HT1080 (cell line): ENCODE data around the gene FRYL. TPM values are rescaled to one million over a fixed set of nuclear protein-coding genes. Genes with fewer than 3 reads are reported as not detected.
"Not testable (repeated sequence)": the region's sequence is repeated elsewhere in the genome, so short reads cannot be mapped to it uniquely, and the experiment has no call there.

Source experiments
- DNase-seq: peaks from one replicate; pipeline ENCODE4 v3.0.0-alpha.2; 2015; ENCODE audit warnings: low read depth
- total RNA-seq: library from RNA; depleted of rRNA; stranded (reverse); fragments of >200 nt; shearing (Covaris generic); gene quantifications from 2 replicates; pipeline ENCODE4 v1.2.3, GENCODE V29; 2014

FRYL gene
- total RNA-seq, 1 experiment from 2014 or later = 37.3 TPM

DNA sequence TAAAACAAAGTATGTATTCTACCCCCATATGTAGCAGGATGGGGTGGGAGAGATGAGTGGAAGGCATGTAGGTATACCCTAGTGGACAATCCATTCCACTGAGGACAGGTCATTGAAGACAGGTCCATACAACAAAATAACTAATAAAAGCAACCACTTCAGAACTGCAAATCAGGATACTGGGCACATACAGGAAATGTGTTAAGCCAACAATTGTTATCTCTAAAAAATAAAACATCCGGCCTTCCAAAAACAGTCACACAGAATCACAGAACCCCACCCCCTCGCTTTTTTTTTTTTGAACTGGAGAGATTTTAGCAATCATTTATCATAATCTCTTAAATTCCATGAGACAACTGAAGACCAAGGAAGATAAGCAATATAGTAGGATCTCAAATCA, 112.9 kb downstream of the FRYL start:
- no peak for DNase-seq

DNA sequence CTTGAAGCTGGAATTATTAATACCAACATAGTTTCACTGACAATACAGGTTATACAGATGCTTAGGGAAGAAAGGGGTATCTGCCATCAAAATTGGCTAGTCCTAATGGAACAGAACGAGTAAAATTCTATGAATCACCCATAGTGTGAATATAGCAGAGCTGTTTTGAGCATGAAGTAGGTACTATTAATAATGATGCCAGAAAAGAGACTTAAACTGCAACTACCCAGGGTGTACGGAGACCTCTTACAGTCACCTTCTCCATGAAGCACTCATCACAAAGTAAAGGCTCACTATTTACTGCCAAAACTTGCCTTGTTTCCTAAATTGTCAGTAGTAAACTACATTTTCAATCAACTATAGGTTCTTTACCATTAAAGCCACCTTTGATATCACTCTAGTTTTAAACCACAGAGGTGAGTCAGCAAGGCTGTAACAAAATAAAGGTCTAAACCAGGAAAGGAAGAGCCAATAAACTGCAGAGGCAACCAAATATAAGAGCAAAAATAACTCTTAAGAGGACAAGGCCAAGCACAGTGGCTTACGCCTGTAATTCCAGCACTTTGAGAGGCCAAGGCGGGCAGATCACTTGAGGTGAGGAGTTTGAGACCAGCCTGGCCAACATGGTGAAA, 114.4 kb downstream of the FRYL start:
- DNase-seq = peak; percentile 70

DNA sequence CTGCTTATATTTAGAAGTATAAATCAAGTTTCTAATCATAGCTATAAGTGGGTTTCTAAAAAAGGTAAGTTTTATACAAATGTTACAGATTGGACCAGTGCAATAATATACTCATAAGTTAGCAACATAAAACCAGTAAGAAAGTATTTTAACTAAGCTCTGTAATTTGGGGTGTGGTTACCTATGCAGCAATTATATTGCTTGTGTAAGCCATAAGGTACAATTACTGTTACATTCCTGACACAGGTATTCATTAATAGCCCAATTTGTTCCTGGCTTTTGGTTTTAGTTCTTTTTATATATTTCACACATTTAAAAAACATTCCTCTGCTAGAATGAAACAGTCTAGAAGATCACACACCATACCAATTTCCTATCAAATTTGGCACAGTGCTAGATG, 115.1 kb downstream of the FRYL start:
- no peak for DNase-seq

DNA sequence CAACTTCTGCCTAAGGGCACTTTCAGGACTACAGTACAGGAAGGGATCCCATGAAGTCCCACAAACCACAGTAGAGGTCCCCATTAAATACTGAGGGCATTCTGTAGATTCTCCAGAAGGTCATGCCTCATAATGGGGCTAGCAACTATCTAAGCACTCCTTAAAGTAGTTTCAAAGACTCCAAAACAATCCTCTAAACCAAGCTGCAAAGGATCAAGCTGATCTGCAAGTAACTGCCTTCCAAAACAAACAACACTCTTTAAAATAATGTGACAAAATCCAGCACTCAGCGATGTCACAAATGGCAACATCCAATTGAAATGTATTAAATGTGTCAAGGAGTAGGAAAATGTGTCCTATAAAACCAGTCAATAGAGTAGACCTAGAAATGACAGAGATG, 118.7 kb downstream of the FRYL start:
- no peak for DNase-seq

DNA sequence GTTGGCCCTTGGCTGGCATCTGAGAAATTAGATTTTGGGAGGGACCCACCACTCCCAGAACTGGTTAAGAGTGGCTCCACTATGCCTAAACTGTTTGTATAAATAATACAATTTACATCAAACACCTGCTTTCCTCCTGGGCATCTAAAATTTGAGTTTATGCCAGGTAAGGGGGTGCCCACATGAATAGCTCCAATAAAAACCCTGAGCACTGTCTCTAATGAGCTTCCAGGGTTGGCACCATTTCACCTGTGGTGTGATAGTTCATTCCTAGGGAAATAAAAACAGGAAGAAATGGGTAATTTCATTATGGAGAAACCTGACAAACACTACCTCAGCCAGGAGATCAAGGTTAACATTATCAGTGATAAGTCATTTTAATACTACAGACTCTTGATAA, 119.7 kb downstream of the FRYL start:
- DNase-seq = no peak

DNA sequence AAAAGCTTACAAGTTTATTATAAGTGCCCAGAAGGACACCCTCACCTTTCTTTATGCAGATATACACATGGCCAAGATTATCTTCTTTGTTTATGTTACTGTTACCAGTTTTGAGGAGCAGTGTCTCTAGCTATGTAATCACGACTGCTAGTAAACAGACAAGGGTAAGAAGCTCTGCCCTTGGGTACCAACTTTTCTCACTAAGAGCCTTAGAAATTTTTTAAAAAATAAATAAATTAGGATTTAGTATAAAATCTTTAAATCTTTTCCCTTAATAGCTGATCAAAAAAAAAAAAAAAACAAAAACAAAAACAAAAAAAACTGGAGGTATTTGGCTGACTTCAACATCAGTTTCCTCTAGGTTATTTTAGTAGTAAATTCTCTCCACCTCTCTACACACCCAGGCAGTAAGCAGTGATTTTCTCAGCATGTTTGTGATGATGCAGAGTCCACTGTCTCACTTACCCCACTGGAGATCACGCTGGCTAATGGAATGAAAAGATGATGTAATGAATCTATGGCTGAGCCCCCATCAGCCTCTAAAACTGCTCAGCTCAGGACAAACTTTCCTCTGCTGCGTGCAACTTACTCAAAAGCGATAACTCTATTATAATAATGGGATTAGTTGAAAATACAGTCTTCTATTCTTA, 125.9 kb downstream of the FRYL start:
- no peak for DNase-seq

DNA sequence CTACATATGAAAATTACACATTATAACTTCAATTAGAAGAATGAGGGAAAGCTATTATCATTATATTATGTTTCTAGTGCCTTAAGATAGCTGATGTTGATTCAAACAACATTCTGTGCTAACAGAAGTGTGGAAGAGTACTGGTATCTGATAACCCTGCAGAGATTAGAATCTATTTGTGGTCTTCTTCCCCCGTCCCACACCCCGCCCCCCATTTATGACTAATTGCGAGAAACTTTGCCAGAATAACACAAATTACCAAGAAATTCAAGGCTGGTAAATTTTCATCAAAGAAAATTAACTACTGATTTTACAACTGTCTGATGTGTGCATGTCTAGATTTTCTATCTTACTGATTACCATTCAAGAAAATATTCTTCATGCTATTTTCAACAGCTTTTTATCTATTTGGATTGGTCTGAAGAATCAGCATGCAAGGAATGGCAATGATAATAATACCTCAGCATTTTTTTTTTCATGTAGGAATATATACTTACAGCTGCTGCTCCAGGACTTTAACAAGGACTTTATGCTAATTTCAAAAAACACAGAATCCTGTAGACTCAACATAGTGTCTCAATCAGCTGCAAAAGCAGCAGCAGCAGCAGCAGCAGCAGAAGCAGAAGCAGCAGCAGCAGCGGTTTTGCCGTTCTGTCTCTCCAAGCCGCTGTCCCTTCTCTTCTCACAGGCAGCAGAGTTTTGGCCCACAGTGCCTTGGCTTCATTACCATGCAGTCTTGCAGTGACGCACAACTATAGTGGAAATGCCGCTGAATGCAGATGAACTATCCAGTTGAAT, 126.7 kb downstream of the FRYL start:
- peak; percentile 12 for DNase-seq

DNA sequence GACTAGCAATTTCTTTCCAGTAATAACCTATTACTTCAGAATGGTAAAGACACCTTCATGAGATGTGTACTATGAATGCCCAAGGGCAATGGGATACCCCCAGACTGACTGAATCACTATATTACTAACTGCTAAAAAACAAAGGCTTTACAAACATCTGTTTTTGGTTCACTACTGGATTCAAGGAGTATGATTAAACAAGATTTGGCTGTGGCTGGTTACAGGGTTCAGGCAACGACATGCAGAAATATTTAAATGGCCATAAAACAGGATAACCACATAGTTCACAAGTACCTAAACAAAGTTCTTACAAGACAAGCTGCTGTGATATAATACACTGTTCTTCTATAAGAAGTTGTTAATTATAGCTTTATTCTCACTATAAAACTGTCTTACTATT, 128.2 kb downstream of the FRYL start:
- no peak for DNase-seq

DNA sequence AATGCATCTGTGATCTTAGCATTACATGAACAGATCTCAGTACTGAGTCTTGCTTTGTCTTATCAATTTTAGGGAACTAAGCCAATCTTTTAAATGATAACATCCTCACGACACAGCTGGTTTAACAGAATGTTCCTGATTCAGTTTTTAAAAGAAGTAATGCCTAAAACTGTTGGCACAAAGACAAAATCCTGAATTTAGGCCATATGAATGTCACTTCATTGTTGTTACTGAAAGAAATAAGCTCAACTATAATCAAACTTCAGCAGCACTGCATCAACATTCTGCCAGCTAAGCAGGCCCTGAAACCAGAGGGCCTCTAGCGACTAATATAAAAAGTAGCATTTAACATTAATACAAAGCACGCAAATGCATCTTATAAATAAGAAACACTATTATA, 130.6 kb downstream of the FRYL start:
- DNase-seq = no peak

DNA sequence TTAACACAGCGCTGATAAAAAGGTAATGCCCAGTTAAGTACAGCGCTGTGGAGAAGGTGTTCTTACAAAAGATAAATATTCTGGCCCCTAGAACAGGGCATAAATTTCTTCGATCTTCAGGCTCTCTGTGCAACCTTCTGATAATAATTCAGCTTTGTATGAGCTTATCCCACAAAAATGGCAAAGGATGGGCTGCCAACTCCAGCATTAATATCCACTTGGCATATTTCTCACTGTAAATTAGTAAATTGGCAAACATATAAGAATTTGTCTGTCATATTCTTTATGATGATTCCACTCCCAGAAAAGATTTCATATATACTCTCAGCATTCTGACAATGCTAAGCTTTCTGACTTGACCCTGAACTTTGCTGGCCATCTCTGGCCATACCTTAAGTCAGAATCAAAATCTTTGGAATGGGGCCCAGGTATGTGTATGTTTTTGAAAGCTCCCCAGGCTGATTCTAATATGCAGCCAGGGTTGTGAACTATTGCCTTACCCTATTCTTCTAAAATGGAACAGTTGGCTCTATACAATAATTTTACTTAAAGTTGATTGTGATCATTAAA, 134.8 kb downstream of the FRYL start:
- no peak for DNase-seq

DNA sequence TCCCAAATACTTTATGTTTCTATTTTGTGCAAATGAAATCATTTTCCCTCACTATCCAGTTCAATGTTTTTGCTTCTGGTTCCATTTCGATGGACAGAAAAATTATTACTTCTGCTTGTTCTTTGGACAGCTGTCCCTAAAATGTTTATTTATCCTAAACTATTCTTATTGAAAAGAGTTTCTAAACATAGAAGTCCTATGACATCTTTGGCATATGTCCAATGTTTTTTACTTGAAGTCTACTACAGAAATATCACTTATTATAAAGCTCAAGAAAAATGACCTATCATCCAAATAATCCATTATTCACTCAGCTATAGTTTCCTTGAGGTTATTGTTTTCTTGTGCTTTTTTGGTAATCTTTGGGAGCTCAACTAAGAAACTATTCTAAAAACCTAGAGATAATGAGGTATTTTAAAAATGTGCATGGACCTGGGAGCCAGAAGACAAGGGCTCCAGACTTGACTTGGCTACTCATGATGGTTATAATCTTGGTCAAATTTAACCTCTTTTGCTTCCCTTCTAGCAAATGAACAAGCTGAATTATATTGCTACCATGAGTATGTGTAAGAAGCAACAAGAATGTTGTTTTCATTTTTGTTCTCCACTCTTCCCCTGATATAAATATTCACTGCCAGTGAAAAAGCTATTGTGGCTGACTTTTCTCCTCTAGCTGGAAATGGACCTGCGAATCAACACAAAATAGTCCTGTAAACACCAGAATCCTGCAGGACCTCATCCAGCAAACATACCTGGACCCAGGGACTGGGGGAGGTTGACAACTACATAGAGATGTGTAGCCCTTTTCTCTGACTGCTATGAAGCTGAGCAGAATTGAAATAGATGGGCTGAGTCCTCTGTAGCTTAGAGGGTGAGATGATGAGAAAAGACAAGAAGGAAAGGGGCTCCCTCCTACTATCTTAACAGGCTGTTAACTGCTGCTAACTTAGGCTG, 137.4 kb downstream of the FRYL start:
- no peak for DNase-seq

DNA sequence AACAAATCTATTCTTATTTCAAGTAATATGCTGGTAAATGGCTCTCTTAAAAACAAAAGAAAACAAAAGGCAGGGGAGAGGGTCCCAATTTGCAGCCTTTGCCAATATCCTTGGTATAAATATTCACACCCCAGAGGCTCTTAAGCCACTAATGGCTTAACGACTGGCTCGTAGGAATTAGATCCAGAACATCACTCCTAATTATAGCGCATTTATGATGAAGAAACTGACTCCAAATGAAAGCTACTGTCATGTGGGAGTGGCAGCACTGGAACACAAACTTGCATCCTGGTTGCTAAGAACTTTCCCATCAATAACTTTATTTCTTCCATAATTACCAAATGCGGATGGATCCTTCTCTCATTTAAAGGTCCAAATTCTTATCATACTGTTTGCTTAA, 138.7 kb downstream of the FRYL start:
- no peak for DNase-seq

DNA sequence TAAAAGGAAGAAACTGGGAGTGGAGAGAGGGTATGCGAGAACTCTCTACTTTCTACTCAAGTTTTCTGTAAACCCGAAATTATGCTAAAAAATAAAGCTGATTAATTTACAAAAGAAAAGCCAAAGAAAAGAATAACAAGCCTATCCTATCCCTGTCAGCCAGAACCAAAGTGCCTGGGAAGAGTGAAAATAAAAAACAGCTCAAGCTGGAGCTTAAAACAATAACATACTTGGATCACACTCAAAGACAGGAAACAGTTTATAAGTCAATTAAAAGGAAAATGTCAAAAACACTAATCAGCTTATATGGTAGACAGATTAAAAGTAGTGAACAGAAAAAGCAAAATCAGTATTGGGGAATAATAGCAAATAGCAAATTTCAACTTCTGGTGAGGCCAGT, 139.4 kb downstream of the FRYL start:
- DNase-seq = no peak

DNA sequence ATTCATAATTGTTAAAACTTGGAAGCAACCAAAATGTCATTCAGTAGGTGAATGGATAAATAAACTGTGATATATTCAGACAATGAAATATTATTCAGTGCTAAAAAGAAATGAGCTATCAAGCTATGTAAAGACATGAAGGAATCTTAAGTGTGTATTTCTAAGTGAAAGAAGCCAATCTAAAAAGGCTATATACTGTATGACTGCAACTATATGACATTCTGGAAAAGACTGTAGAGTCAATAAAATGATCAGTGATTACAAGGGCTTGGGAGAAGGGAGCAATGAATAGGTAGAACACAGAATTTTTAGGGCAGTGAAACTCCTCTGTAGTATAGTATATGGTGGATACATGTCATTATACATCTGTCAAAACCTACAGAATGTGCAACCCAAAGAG, 139.9 kb downstream of the FRYL start:
- no peak for DNase-seq

DNA sequence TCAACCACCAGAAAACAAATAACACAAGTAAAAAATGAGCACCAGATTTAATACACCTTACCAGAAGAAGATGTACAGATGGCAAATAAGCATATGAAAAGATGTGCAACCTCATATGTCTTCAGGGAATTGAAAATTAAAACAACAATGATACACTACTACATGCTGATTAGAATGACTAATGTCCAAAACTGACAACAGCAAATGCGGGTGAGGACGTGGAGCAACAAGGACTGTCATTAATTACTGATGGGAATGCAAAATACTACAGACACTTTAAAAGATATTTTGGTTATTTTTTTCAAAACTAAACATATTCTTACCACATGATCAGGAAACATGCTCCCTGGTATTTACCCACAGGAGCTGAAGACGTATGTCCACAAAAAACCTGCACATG, 140.3 kb downstream of the FRYL start:
- no peak for DNase-seq

DNA sequence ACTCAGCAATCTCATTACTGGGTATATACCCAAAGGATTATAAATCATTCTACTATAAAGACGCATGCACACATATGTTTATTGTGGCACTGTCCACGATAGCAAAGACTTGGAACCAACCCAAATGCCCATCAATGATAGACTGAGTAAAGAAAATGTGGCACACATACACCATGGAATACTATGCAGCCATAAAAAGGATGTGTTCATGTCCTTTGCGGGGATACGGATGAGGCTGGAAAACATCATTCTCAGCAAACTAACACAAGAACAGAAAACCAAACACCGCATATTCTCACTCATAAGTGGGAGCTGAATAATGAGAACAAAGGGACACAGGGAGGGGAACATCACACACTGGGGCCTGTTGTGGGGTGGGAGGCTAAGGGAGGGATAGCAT, 141.5 kb downstream of the FRYL start:
- DNase-seq = not testable (repeated sequence)

DNA sequence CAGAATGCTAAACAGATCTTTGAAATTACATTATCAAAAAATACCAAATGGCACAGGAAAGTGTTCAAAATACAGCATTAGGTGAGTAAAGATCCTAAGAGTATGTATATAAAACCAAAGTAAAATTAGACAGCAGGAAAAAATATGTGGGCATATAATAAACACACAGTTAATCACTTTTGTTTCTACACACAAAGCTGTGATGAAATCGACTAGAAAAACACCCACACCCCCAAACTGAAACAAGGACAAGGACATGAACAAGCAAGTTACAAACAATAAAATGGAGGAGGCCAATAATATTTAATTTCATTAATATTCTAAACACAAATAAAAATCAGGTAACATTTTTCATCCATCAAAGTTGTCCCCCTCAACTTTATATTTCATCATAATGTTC, 143.2 kb downstream of the FRYL start:
- no peak for DNase-seq

DNA sequence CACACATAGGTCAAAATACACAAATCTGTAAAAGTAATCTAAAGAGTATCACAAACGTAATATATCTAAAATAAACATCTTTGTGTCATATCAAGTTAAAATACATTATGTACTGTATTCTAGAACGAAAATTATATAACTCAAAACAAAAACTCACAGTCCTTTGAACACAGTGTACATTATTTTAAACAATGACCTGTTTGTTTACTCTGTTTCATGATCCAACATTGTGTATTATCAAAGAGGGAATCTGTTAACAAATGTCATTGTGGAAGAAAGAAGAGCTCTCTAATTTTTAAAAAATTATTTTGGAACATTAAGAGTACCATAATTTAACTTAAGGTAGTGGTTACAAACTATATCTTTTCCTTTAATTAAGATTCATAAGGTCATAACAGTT, 144.1 kb downstream of the FRYL start:
- DNase-seq = no peak

DNA sequence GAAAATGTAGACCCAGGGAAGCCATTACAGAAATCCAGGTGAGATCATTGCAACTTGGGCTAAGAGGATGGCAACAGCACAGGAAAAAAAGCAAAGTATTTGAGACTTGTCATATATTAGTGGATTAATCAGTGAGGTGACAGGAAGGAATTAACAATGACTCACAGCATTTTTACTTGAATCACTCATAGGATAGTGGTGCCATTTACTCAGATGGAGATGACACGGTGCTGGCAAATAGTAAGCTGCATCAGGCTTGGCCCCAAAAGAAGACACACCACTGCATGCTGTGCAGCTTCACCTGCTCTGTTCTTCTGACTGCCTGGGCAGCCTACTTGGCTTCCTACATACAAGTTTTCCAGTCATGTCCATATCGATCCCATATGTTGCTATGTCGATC, 144.8 kb downstream of the FRYL start:
- DNase-seq = peak; percentile 64

DNA sequence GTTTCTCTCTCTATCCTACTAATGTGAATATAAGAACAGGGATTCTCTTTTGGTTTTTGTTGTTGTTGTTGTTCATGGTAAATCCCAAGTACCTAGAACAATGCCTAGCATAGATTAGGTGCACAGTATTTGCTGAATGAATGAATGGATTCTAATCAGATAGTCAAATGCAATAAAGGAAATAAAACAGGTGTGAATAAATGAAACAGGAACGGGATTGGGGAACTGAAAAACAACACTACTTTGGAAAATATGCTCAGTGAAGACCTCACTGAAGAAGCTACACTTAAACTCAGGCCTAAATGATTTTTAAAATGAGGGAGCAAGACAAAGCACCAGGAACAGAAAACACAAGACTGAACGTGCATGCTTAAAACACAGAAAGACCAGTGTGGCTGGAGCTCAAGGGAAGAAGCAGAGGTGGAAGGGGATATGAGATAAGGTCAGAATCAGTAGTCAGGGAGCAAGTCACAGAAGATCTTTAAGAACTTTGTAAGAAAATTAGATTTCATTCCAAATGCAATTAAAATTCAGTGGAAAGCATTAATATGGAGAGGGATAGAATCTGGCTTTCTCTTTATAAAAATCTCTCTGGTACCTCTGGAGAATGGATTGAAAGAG, 145.3 kb downstream of the FRYL start:
- no peak for DNase-seq

DNA sequence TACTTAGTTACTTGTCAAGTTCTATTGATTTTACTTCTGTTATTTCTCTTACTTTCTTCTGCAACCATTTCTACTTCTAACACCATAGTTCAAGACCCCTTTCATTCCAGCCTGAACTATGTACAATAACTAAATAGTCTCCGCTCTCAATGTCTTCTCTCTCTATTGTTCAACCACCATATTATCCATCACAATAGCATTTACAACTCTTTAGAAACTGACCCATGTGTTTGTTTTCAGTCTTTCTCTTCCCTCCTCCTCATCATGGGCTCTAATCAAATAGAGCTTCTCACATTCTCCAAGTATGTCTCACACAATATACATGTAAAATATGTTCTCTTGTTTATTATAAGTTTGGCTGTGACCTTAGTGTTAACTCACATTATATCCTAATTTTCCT, 146.4 kb downstream of the FRYL start:
- DNase-seq = no peak
